ENCODE results near the gene HACD1.

- TF ChIP-seq CTCF (IDR thresholded peaks at IDR 0.05; ENCODE audit: borderline replicate concordance, extremely low read depth, low read length, poor library complexity, severe bottlenecking): no peak
- TF ChIP-seq EZH2 (IDR thresholded peaks at IDR 0.05; ENCODE audit: borderline replicate concordance, low read depth, low read length, severe bottlenecking): no peak
Measured at GRCh38 chr10:17650416-17650815, 33.2 kb upstream of the HACD1 start.
